Measurements from ENCODE around the gene ASXL1. TPM values are rescaled to one million over a fixed set of nuclear protein-coding genes. Genes with fewer than 3 reads are reported as not detected.

ASXL1 gene
- total RNA-seq, 4 donors from 2014 or later = 69.2 to 139 (median 104) TPM

DNA sequence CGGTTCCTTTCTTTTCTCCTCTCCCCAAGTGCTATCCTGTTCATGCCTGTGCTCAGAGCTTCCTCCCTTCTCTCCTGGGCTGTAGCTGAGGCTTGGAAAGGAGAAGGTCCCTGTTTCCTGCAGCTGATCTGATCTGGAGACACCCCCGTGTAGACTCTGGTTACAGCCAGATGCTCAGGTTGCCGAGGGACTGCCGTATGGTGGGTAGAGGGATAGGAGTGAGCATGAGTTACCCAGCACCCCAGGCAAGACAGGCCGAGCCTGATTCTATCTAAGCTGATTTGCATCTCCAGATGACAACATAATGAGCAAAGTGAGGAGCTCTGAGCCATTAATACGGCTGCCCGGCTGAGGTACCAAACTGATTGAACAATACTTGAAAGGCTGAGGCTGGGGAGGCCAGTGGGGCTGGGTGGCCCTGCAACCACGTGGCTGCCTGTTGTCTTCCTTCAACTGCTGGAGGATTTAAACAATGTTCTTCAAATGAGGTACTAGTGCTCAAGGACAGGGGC, 91.8 kb downstream of the ASXL1 start:
- no peak for DNase-seq (ENCODE audit: low spot score)
- no peak for ATAC-seq (ENCODE audit: low FRiP score)

DNA sequence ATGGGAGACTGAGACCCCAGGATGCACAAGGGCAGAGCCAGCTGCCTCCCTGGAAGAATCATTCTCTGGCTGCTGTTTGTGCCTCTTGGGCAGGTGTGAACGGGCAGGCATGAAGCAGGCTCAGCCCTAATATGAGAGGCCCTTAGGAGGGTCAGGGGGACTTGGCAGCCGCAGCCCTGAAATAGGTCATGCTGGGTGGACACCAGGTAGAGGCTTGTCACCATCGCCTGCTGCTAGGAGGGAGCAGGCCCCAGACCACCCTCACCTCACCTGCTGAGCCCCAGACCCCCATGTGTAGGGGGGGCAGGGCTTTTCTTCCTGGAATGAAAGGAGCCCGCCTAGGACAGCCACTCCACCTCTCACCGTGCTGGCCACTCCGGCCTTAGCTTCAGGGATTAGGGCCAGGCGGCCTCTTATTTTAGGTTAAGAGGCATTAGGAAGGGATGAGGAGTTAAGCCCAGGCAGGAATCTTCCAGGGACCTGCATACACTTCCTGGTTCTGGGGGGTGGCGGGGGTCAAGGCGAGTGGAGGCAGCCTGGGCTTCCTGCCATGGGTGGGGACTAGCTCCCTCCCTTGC, 92.4 kb downstream of the ASXL1 start:
- no peak for ATAC-seq (ENCODE audit: low FRiP score)
- TF ChIP-seq, protein P1, sequence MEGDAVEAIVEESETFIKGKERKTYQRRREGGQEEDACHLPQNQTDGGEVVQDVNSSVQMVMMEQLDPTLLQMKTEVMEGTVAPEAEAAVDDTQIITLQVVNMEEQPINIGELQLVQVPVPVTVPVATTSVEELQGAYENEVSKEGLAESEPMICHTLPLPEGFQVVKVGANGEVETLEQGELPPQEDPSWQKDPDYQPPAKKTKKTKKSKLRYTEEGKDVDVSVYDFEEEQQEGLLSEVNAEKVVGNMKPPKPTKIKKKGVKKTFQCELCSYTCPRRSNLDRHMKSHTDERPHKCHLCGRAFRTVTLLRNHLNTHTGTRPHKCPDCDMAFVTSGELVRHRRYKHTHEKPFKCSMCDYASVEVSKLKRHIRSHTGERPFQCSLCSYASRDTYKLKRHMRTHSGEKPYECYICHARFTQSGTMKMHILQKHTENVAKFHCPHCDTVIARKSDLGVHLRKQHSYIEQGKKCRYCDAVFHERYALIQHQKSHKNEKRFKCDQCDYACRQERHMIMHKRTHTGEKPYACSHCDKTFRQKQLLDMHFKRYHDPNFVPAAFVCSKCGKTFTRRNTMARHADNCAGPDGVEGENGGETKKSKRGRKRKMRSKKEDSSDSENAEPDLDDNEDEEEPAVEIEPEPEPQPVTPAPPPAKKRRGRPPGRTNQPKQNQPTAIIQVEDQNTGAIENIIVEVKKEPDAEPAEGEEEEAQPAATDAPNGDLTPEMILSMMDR (IDR thresholded peaks at IDR 0.05) = no peak
- no peak for DNase-seq (ENCODE audit: low spot score)

More for the DNA sequence above, 91.8 kb downstream of the ASXL1 start:
- TF ChIP-seq, protein P1 (IDR thresholded peaks at IDR 0.05) = no peak

DNA sequence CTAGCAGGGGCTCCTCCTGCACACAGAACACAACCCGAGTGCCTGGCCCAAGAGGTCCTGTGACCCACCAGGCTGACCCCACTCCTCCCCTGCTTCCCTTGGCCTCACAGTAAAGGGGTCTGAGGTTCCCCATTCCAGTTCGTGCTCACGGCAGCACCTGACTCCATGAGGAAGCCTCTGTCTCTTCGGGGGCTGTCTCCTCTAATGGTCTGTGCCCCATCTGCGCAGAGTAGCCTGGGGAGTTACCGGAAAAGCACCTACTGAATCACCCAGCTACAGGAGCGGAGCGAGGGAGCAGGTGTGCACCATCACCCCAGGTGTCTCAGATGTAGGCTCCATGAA, 93.2 kb downstream of the ASXL1 start:
- TF ChIP-seq, protein P1 (IDR thresholded peaks at IDR 0.05) = no peak
- ATAC-seq (ENCODE audit: low FRiP score) (no peak), DNase-seq (ENCODE audit: low spot score) (no peak)

DNA sequence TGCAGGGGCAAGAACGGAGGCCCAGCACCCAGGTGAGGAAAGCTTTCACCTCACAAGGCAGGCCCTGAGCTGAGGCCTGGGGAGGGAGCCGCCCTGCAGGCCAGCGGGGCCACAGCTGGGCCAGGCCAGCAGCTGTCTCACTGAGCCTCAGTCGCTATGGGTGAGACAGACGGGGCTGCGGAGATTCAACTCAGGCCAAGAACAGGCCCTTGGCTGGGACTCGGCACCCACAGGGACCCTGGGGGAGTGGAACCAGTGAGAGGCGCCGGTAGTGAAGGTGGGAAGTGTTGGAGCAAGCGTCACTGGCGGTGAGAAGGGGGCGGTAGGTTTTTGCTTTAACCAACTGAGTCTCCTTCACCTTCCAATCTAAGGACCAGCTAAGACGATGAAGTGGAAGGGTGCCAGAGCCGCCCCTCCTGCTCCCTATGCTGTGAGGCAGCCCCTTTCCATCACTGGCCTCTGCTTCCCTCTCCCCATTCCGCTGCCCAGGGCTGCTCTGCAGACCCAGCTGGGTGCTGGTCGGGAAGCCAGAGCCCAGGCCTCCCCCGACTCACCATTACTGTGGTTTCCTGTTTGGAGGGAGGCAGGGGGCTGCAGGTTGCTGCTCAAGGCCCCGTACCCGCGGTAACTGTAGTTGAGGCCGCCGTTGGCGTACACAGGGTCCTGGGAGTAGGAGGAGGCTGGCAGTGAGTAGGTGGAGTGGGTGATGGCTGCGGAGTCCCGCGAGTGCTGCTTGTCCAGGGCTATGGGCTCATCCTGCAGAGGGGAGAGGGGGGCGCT, 93.7 kb downstream of the ASXL1 start:
- no peak for ATAC-seq (ENCODE audit: low FRiP score)
- DNase-seq (ENCODE audit: low spot score) = no peak
- TF ChIP-seq, protein P1 (IDR thresholded peaks at IDR 0.05) = no peak

DNA sequence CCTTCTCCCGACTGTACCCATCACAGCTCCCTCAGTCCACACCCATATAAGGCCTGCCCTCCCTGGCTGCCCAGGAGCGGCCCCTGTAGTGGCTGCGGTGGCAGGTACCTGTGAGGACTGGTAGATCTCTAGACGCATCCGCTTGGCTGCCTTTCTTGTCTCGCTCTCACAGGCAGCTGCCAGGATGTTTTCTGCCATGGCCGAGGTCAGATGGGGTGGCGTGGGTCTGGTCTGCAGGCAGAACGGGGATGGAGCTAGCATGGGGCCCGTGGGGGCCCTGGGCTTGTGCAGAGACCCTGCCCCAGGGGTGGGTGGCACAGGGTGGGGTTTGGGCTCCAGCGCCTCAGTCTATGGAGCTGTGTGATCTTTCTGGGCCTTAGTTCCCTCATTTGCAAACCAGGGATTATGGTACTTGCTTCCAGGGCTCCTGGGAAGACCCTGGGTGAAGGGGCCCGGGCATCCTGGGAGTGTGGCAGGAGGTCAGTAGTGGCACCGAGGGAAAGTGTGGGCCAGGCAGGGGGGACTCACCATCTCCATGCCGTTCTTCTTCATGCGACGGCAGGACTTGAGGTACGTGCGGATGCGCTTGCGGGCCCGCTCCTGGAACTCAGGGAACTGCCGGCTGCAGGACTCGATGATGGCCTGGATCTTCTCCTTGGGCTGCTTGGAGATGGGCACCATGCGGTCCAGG, 94.8 kb downstream of the ASXL1 start:
- no peak for ATAC-seq (ENCODE audit: low FRiP score)
- DNase-seq (ENCODE audit: low spot score) = no peak
- TF ChIP-seq, protein P1 (IDR thresholded peaks at IDR 0.05) = no peak

DNA sequence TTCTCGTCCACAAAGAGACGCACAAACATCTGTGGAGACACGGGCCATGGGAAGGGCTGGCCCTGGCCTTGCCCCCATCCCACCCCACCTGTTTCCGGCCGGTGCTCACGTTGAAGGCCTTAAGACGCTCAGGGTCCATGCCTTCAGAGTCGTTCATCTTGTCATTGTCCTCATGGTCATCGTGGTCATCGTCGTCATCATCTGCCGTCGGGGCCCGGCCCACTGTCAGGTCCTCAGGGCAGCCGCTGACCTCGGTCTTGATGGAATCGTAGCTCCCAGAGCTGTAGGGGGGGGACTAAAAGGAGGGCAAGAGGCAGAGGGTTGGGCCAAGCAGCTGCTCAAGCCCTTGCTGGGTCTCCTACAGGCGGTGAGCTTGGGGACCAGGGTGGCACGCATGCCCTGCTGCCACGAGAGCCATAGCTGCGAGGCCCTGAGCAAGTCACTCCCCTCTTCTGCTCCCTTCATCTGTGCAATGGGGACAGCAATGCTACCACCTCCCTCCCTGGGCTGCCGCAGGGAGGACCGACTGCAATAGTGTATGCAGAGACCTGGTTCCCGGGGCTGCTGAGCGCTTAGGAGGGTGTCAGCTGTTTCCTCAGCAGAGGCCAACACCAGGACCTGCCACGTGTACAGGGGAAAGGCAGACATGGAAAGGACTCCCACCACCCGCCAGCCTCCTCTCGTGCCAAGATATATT, 95.5 kb downstream of the ASXL1 start:
- TF ChIP-seq, protein P1 (IDR thresholded peaks at IDR 0.05) = no peak
- DNase-seq (ENCODE audit: low spot score) (no peak), ATAC-seq (ENCODE audit: low FRiP score) (no peak)

Measured in omental fat pad (tissue), 4 donors.